ENCODE data around the gene NFX1.
A peak's percentile ranks its signal among the peaks of the same experiment; 100 is the strongest.

NFX1 gene

GRCh38 chr9:33267151-33267767 lies 23.1 kb upstream of the NFX1 start:
- no peak for DNase-seq

GRCh38 chr9:33270146-33270545 lies 20.2 kb upstream of the NFX1 start:
- DNase-seq = no peak

- no peak for DNase-seq
Measured at GRCh38 chr9:33272061-33272460, 18.3 kb upstream of the NFX1 start.

GRCh38 chr9:33273266-33273971 lies 16.9 kb upstream of the NFX1 start:
- DNase-seq = no peak

- DNase-seq = no peak
Measured at GRCh38 chr9:33273972-33274328, 16.4 kb upstream of the NFX1 start.

GRCh38 chr9:33277484-33277883 lies 12.8 kb upstream of the NFX1 start:
- no peak for DNase-seq

- DNase-seq = no peak
Measured at GRCh38 chr9:33285502-33285901, 4.8 kb upstream of the NFX1 start.

GRCh38 chr9:33287087-33287490 lies 3.2 kb upstream of the NFX1 start:
- peak; percentile 67 for DNase-seq

- no peak for DNase-seq
Measured at GRCh38 chr9:33288235-33288634, 2.1 kb upstream of the NFX1 start.

GRCh38 chr9:33288828-33289483 lies 1.4 kb upstream of the NFX1 start:
- no peak for DNase-seq

GRCh38 chr9:33289496-33289895 lies 820 bp upstream of the NFX1 start:
- peak; percentile 10 for DNase-seq

GRCh38 chr9:33289936-33290246 lies 425 bp upstream of the NFX1 start:
- no peak for DNase-seq

GRCh38 chr9:33291031-33291397 lies 698 bp downstream of the NFX1 start:
- no peak for DNase-seq

- no peak for DNase-seq
Measured at GRCh38 chr9:33291901-33292300, 1.6 kb downstream of the NFX1 start.

- no peak for DNase-seq
Measured at GRCh38 chr9:33293782-33294181, 3.5 kb downstream of the NFX1 start.

GRCh38 chr9:33294670-33295432 lies 4.5 kb downstream of the NFX1 start:
- DNase-seq = no peak

- DNase-seq = no peak
Measured at GRCh38 chr9:33295571-33295970, 5.3 kb downstream of the NFX1 start.

- DNase-seq = no peak
Measured at GRCh38 chr9:33297432-33297831, 7.1 kb downstream of the NFX1 start.

GRCh38 chr9:33300546-33300945 lies 10.2 kb downstream of the NFX1 start:
- no peak for DNase-seq

GRCh38 chr9:33304362-33304761 lies 14.0 kb downstream of the NFX1 start:
- DNase-seq = no peak

GRCh38 chr9:33306037-33306436 lies 15.7 kb downstream of the NFX1 start:
- no peak for DNase-seq

- no peak for DNase-seq
Measured at GRCh38 chr9:33307067-33307466, 16.8 kb downstream of the NFX1 start.

- no peak for DNase-seq
Measured at GRCh38 chr9:33309903-33310302, 19.6 kb downstream of the NFX1 start.

- no peak for DNase-seq
Measured at GRCh38 chr9:33310748-33311147, 20.4 kb downstream of the NFX1 start.

Data from central memory CD4-positive, alpha-beta T cell (primary cell).